ENCODE results near the gene GRM4. TPM values are rescaled to one million over a fixed set of nuclear protein-coding genes. Genes with fewer than 3 reads are reported as not detected.
"Not testable (repeated sequence)": the region's sequence is repeated elsewhere in the genome, so short reads cannot be mapped to it uniquely, and the experiment has no call there.

The GRM4 gene
- polyA plus RNA-seq, 4 donors, result 0.07 to 0.09 TPM; not detected in 2

DNA sequence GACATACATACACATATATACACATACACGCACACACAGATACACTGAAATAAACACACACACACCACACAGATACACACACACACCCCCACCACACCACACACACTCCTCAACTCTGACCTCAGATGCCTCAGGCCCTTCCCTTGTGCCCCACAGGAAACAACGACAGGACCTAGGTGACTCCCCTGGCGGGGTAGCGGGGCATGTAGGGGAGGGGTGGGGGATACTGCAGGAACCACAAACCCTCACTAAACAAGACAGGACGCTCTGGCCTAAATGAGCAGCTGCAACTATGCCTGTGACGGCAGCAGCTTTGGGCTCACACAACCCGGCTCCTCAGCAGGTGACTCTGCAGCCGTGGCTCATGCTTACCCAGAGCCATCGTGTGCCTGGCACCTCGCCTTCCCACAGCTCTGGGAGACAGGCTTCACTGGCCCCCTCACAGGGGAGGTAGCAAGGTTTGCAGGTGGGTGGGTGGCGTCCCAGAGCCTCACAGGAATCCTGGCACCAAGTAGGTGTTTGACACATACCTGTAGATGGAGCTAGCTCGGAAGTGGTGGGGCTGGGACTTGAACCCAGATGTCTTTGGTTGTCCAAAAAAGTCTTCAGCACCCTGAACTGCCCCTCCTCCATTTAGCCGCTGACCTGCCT, 100.8 kb downstream of the GRM4 start:
- 37 to 58% (median 44%) methylated on average over 13 of the region's 13 CpGs for WGBS, 3 donors
- Histone ChIP-seq H3K27me3 (ENCODE audit: control insufficient read depth in 3 of 3, insufficient read depth in 3 of 3, low read length in 3 of 3) (peaks cover 0 to 4% (median 0%) of the 10 kb centered on the region in 3 donors), H3K27ac (ENCODE audit: low read depth in 1 of 3, low read length in 2 of 3) (no peak overlapping the region)

GRCh38 chr6:34043359-34043758, 102.5 kb downstream of the GRM4 start:
- Histone ChIP-seq H3K36me3 (ENCODE audit: control insufficient read depth in 3 of 3, insufficient read depth in 2 of 3, low read depth in 1 of 3, low read length in 3 of 3) (no peaks in the 10 kb centered on the region), H3K27me3 (ENCODE audit: control insufficient read depth in 3 of 3, insufficient read depth in 3 of 3, low read length in 3 of 3) (peaks cover 0 to 4% (median 0%) of the 10 kb centered on the region in 3 donors), H3K4me3 (ENCODE audit: low read depth in 1 of 3, low read length in 3 of 3) (no peak overlapping the region), H3K9me3 (ENCODE audit: control insufficient read depth in 2 of 2, insufficient read depth in 1 of 2, low read depth in 1 of 2, low read length in 1 of 2) (no peaks in the 10 kb centered on the region), H3K27ac (ENCODE audit: low read depth in 1 of 3, low read length in 2 of 3) (no peak overlapping the region), H3K4me1 (ENCODE audit: control insufficient read depth in 3 of 3, insufficient read depth in 2 of 3, low read depth in 1 of 3, low read length in 2 of 3) (no peaks in the 10 kb centered on the region)
- 90 to 94% (median 94%) methylated on average over 8 of the region's 8 CpGs for WGBS, 3 donors
- FAIRE-seq, result no peak
- DNase-seq, result no peak

More for the DNA sequence above, 100.8 kb downstream of the GRM4 start:
- Histone ChIP-seq H3K4me3 (ENCODE audit: low read depth in 1 of 3, low read length in 3 of 3) (no peak overlapping the region), H3K9me3 (ENCODE audit: control insufficient read depth in 2 of 2, insufficient read depth in 1 of 2, low read depth in 1 of 2, low read length in 1 of 2) (no peaks in the 10 kb centered on the region), H3K4me1 (ENCODE audit: control insufficient read depth in 3 of 3, insufficient read depth in 2 of 3, low read depth in 1 of 3, low read length in 2 of 3) (no peaks in the 10 kb centered on the region), H3K36me3 (ENCODE audit: control insufficient read depth in 3 of 3, insufficient read depth in 2 of 3, low read depth in 1 of 3, low read length in 3 of 3) (no peaks in the 10 kb centered on the region)
- no peak for FAIRE-seq
- peak in 1 of 2 donors; percentile 11 for DNase-seq

DNA sequence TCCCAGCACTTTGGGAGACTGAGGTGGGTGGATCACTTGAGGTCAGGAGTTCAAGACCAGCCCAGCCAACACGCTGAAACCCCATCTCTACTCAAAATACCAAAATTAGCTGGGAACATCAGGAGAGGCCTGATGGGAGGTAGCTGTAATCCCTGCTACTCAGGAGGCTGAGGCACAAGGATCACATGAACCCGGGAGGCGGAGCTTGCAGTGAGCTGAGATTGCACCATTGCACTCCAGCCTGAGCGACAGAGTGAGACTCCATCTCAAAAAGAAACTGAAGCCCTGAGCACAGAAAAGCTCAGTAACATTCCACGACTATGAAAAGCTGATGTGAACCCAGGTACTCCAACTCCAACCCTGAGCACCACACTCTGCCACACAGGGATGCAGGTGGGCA, 103.9 kb downstream of the GRM4 start:
- H3K27ac ChIP-seq (ENCODE audit: low read depth in 1 of 3, low read length in 2 of 3); H3K27me3 ChIP-seq (ENCODE audit: control insufficient read depth in 3 of 3, insufficient read depth in 3 of 3, low read length in 3 of 3); FAIRE-seq; H3K36me3 ChIP-seq (ENCODE audit: control insufficient read depth in 3 of 3, insufficient read depth in 2 of 3, low read depth in 1 of 3, low read length in 3 of 3); H3K4me3 ChIP-seq (ENCODE audit: low read depth in 1 of 3, low read length in 3 of 3); H3K9me3 ChIP-seq (ENCODE audit: control insufficient read depth in 2 of 2, insufficient read depth in 1 of 2, low read depth in 1 of 2, low read length in 1 of 2); DNase-seq; H3K4me1 ChIP-seq (ENCODE audit: control insufficient read depth in 3 of 3, insufficient read depth in 2 of 3, low read depth in 1 of 3, low read length in 2 of 3): not testable (repeated sequence)
- WGBS, 3 donors, result 80 to 87% (median 82%) methylated on average over 5 of the region's 5 CpGs

DNA sequence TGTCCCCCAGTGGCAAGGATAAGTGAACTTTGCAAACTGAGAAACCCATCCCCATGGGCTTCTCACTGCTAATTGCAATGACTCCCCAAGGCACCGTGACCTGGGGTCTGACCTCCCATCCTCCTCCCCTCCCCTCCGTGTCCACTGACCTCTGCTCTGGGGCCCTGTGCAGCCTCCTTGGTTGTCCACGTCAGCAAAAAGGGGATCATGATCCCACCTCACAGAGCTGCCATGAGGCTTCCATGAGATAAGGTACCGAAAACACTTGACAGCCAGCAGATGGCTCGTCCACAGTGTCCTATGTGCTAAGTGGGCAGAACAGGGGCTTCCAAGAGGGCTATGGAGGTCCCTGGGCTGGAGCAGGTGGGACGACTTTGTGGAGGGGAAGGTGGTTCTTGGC, 104.5 kb downstream of the GRM4 start:
- Histone ChIP-seq H3K36me3 (ENCODE audit: control insufficient read depth in 3 of 3, insufficient read depth in 2 of 3, low read depth in 1 of 3, low read length in 3 of 3) (no peaks in the 10 kb centered on the region), H3K27ac (ENCODE audit: low read depth in 1 of 3, low read length in 2 of 3) (no peak overlapping the region), H3K4me1 (ENCODE audit: control insufficient read depth in 3 of 3, insufficient read depth in 2 of 3, low read depth in 1 of 3, low read length in 2 of 3) (no peaks in the 10 kb centered on the region), H3K27me3 (ENCODE audit: control insufficient read depth in 3 of 3, insufficient read depth in 3 of 3, low read length in 3 of 3) (peaks cover 0 to 4% (median 0%) of the 10 kb centered on the region in 3 donors), H3K4me3 (ENCODE audit: low read depth in 1 of 3, low read length in 3 of 3) (no peak overlapping the region), H3K9me3 (ENCODE audit: control insufficient read depth in 2 of 2, insufficient read depth in 1 of 2, low read depth in 1 of 2, low read length in 1 of 2) (no peaks in the 10 kb centered on the region)
- FAIRE-seq (no peak), DNase-seq (no peak)
- 75 to 84% (median 79%) methylated on average over 6 of the region's 6 CpGs for WGBS, 3 donors

- no peak for FAIRE-seq
- H3K27me3 ChIP-seq (ENCODE audit: control insufficient read depth in 3 of 3, insufficient read depth in 3 of 3, low read length in 3 of 3), result peaks cover 0 to 4% (median 0%) of the 10 kb centered on the region in 3 donors
- no peaks in the 10 kb centered on the region for H3K36me3 ChIP-seq (ENCODE audit: control insufficient read depth in 3 of 3, insufficient read depth in 2 of 3, low read depth in 1 of 3, low read length in 3 of 3)
- no peak overlapping the region for H3K4me3 ChIP-seq (ENCODE audit: low read depth in 1 of 3, low read length in 3 of 3)
- no peak overlapping the region for H3K27ac ChIP-seq (ENCODE audit: low read depth in 1 of 3, low read length in 2 of 3)
- no peaks in the 10 kb centered on the region for H3K9me3 ChIP-seq (ENCODE audit: control insufficient read depth in 2 of 2, insufficient read depth in 1 of 2, low read depth in 1 of 2, low read length in 1 of 2)
- no peak for DNase-seq
- 59 to 76% (median 62%) methylated on average over 11 of the region's 11 CpGs for WGBS, 3 donors
- no peaks in the 10 kb centered on the region for H3K4me1 ChIP-seq (ENCODE audit: control insufficient read depth in 3 of 3, insufficient read depth in 2 of 3, low read depth in 1 of 3, low read length in 2 of 3)
Observed at GRCh38 chr6:34039943-34040342, 105.9 kb downstream of the GRM4 start.

DNA sequence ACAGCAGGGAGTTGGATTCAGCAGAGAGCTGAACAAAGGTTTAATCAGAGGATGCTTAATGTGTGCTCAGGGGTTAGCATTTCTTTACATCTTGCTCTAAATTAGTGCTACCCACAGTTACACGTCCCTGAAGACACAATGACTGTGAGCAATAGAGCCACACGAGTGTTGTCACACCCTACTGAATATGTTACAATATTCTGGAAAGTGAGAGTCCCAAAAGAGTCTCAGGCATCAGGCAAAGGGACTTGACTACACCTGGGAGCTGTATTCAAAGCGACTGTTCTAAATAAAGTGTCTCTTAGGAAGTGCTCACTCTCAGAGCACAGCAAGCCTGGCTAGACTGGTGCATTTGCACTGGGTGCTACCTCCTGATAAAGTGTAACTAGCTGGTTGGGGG, 108.7 kb downstream of the GRM4 start:
- H3K4me3 ChIP-seq (ENCODE audit: low read depth in 1 of 3, low read length in 3 of 3), result no peak overlapping the region
- no peaks in the 10 kb centered on the region for H3K36me3 ChIP-seq (ENCODE audit: control insufficient read depth in 3 of 3, insufficient read depth in 2 of 3, low read depth in 1 of 3, low read length in 3 of 3)
- no peak for FAIRE-seq
- 55 to 71% (median 60%) methylated on average over 3 of the region's 3 CpGs for WGBS, 3 donors
- H3K4me1 ChIP-seq (ENCODE audit: control insufficient read depth in 3 of 3, insufficient read depth in 2 of 3, low read depth in 1 of 3, low read length in 2 of 3), result no peaks in the 10 kb centered on the region
- DNase-seq, result no peak
- H3K9me3 ChIP-seq (ENCODE audit: control insufficient read depth in 2 of 2, insufficient read depth in 1 of 2, low read depth in 1 of 2, low read length in 1 of 2), result no peaks in the 10 kb centered on the region
- peaks cover 0 to 3% (median 1%) of the 10 kb centered on the region in 3 donors for H3K27me3 ChIP-seq (ENCODE audit: control insufficient read depth in 3 of 3, insufficient read depth in 3 of 3, low read length in 3 of 3)
- H3K27ac ChIP-seq (ENCODE audit: low read depth in 1 of 3, low read length in 2 of 3), result no peak overlapping the region

GRCh38 chr6:34036357-34037069, 109.4 kb downstream of the GRM4 start:
- Histone ChIP-seq H3K27me3 (ENCODE audit: control insufficient read depth in 3 of 3, insufficient read depth in 3 of 3, low read length in 3 of 3) (peaks cover 0 to 3% (median 1%) of the 10 kb centered on the region in 3 donors), H3K27ac (ENCODE audit: low read depth in 1 of 3, low read length in 2 of 3) (no peak overlapping the region), H3K9me3 (ENCODE audit: control insufficient read depth in 2 of 2, insufficient read depth in 1 of 2, low read depth in 1 of 2, low read length in 1 of 2) (no peaks in the 10 kb centered on the region), H3K4me1 (ENCODE audit: control insufficient read depth in 3 of 3, insufficient read depth in 2 of 3, low read depth in 1 of 3, low read length in 2 of 3) (no peaks in the 10 kb centered on the region), H3K4me3 (ENCODE audit: low read depth in 1 of 3, low read length in 3 of 3) (no peak overlapping the region), H3K36me3 (ENCODE audit: control insufficient read depth in 3 of 3, insufficient read depth in 2 of 3, low read depth in 1 of 3, low read length in 3 of 3) (no peaks in the 10 kb centered on the region)
- no peak for DNase-seq
- WGBS, 3 donors, result 90 to 91% (median 91%) methylated on average over 20 of the region's 20 CpGs
- no peak for FAIRE-seq

DNA sequence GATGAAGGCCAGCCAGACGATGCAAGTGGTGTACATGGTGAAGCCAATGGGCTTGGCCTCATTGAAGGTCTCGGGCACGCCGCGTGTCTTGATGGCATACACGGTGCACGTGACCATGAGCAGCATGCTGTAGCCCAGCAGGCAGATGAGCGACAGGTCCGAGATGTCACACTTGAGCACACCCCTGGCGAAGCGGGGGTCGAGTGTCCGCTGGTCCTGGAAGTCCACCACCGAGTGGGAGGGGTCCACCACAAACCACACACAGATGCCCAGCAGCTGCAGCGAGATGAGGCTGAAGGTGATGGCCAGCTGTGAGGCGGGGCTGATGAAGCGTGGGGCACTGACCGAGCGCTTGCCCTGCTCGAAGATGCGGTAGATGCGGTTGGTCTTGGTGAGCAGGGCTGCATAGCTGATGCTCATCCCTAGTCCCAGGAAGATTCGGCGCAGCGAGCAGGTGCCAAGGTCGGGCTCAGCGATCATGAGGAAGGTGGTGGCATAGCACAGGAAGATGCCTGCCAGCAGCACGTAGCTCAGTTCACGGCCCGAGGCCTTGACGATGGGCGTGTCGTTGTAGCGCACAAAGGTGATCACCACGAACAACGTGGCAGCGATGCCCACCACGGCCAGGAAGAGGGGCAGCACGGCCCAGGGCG, 110.1 kb downstream of the GRM4 start:
- WGBS, 3 donors, result 80 to 90% (median 85%) methylated on average over 40 of the region's 40 CpGs
- no peak for DNase-seq
- FAIRE-seq, result no peak
- H3K4me1 ChIP-seq (ENCODE audit: control insufficient read depth in 3 of 3, insufficient read depth in 2 of 3, low read depth in 1 of 3, low read length in 2 of 3), result no peaks in the 10 kb centered on the region
- no peak overlapping the region for H3K4me3 ChIP-seq (ENCODE audit: low read depth in 1 of 3, low read length in 3 of 3)
- no peak overlapping the region for H3K27ac ChIP-seq (ENCODE audit: low read depth in 1 of 3, low read length in 2 of 3)
- no peaks in the 10 kb centered on the region for H3K9me3 ChIP-seq (ENCODE audit: control insufficient read depth in 2 of 2, insufficient read depth in 1 of 2, low read depth in 1 of 2, low read length in 1 of 2)
- peaks cover 0 to 3% (median 1%) of the 10 kb centered on the region in 3 donors for H3K27me3 ChIP-seq (ENCODE audit: control insufficient read depth in 3 of 3, insufficient read depth in 3 of 3, low read length in 3 of 3)
- H3K36me3 ChIP-seq (ENCODE audit: control insufficient read depth in 3 of 3, insufficient read depth in 2 of 3, low read depth in 1 of 3, low read length in 3 of 3), result no peaks in the 10 kb centered on the region

Measured in small intestine (tissue), 7 donors.